HG03135 (cell line): ENCODE data around the gene KIF5C.
"Not testable (repeated sequence)": the region's sequence is repeated elsewhere in the genome, so short reads cannot be mapped to it uniquely, and the experiment has no call there.

Experiments
- ATAC-seq: cut with Tn5 transposase; IDR thresholded peaks from one replicate; pipeline ENCODE4 v1.9.1; 2021; ENCODE audit warnings: mild to moderate bottlenecking, moderate library complexity; ENCODE audit not compliant: unreplicated experiment

KIF5C gene

GRCh38 chr2:148959745-148960144 lies 84.7 kb downstream of the KIF5C start:
- ATAC-seq = no peak

DNA sequence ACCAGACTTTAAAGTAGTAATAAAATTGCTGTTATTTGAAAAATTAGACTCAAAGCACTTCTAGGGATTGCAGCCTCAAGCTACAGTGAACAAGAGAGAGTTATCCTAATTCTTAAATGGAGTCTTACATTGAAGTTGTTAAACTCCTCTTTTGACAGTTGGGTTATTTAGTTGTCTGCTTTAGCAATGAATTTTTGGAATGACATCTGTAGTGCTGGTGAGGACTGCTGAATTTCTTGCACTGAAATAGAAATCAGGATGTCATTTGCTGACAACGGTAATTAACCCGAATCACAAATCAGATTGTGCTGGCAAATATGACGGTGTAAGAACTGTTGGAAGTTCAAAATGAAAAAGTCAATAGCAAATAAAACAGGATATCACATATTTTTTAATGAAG lies 85.5 kb downstream of the KIF5C start:
- no peak for ATAC-seq

- no peak for ATAC-seq
These were observed 88.4 kb downstream of the KIF5C start for GRCh38 chr2:148963461-148963860.

DNA sequence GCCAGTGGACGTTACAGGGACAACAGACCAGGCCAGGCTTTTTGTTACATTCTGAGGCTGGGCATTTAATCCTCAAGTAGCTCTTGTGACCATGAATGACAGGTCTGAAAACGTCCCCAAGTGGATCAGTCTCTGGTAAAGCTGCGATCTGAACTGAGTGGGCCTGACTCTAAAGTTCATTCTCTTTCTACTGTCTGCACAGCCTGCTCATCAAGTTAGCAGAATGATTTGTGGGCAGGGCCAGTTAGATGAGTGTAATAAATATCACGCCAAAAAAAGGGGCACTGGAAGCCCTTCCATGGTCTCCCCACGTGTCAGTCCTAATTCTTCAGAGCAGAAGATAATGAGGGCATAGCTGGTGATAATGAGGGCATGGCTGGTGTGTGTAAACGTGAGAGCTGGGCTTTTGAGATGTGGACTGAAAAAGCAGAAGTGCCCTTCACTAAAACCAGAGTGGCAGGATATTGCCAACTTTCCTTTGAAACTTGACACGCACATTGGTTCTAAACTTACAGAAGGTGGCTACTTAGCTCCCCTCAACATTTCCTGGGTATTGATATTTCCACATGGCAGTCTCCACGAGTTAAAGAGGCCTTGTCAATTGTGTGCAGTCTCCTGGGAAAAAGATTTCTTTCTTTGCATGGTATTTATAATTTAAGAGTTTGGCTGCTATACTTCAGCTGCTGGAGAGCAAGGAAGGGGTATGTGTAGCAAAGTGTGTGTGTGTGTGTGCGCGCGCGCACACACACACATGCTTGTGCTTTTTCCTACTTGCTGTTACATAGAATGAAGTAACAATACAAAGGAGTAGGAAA lies 90.8 kb downstream of the KIF5C start:
- no peak for ATAC-seq

GRCh38 chr2:148966438-148966758 lies 91.4 kb downstream of the KIF5C start:
- no peak for ATAC-seq

- no peak for ATAC-seq
These were observed 92.0 kb downstream of the KIF5C start for GRCh38 chr2:148967056-148967455.

GRCh38 chr2:148967578-148967977 lies 92.6 kb downstream of the KIF5C start:
- no peak for ATAC-seq

DNA sequence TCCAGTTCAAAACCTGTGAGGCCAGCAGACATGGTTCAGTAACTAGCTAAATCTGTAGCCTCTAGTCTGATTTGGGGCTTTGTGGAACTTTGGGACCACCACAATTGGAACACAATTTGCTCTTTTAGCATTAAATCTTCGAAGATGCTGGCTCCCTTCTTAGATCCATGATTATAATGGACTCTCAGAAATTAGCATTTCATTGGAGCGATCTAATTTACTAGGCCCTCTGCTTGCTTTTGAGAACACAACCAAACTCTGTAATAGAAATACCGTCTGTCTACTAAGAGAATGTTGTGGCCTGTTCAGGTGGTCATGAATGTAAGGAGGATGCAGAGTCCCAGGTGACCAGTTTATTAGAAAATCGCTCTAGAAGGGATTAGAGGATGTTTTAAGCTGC lies 93.3 kb downstream of the KIF5C start:
- no peak for ATAC-seq

- ATAC-seq = no peak
These were observed 93.8 kb downstream of the KIF5C start for GRCh38 chr2:148968776-148969319.

DNA sequence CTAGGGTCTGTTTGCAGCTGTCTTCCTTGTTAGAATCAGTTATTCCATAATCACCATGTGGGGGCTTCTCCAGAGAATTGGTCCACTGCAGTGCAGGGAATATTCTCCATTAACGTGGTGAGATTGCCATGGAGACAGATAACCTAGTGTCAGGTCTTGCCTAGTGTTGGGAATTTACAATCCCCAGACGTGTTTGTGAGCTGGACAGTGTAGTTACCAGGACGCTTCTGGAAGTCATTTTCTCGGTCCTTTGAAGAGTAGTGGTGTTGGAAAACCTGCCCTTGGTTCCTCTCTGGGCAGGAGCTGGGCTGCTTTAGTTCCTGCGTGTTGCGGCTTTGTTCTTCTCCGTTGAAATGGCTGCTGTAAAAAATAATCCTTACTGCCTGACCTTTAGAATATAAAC lies 94.6 kb downstream of the KIF5C start:
- ATAC-seq = no peak

DNA sequence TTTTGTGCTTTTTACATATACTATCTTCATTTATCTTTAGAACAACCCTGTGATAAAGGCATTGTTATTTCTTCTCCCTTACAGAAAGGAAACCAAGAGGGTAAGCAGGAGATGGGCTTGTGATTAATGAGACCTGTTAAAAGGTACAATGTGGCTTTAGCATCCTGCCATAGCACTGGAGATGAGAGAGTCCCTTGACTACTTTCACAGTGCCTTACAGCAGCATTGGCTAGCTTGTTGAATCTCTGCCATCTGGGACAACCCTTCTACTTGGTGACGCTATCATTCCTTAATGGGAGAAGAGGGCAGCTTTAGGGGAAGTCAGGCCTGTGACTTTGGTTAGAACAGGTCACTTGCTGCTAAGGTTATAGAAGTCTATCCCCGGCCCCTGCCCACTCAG lies 95.4 kb downstream of the KIF5C start:
- no peak for ATAC-seq

DNA sequence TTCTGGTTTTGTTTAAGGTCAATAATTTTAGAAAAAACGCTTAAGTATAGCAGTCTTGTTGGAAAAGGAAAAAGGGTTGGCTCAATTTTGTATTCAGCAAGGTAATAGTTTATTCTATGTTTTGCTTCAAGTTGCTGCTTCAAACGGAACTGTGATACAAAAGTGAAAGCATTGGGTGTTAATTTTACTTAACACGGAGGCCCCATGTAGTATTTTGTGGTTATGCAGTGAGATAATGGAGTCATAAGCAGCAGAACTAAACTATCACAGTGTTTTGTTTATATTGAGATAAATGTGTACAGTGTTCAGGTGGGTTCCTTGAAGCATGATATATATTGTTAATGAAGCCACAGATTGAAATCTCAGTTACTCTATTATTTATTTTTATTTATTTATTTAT lies 96.5 kb downstream of the KIF5C start:
- peak; percentile 89 for ATAC-seq

GRCh38 chr2:148974095-148974494 lies 99.1 kb downstream of the KIF5C start:
- no peak for ATAC-seq

GRCh38 chr2:148978026-148978685 lies 103.1 kb downstream of the KIF5C start:
- no peak for ATAC-seq

DNA sequence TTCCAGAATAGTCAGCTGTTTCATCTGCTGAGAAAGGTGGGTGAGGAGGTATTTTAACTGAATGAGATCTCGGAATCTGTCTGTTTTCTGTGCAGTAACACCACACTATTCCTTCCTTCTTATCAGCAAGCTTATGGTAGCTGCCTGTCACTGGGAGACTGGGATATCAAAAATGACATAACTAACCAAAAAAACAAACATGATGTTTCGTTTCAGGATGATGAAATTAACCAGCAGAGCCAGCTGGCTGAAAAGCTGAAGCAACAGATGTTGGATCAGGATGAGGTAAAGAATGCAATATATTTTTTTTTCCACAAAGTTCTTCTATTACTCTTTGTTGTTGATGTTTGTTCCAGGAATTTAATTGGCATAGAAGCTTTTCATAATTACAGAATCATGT lies 103.7 kb downstream of the KIF5C start:
- ATAC-seq = no peak

DNA sequence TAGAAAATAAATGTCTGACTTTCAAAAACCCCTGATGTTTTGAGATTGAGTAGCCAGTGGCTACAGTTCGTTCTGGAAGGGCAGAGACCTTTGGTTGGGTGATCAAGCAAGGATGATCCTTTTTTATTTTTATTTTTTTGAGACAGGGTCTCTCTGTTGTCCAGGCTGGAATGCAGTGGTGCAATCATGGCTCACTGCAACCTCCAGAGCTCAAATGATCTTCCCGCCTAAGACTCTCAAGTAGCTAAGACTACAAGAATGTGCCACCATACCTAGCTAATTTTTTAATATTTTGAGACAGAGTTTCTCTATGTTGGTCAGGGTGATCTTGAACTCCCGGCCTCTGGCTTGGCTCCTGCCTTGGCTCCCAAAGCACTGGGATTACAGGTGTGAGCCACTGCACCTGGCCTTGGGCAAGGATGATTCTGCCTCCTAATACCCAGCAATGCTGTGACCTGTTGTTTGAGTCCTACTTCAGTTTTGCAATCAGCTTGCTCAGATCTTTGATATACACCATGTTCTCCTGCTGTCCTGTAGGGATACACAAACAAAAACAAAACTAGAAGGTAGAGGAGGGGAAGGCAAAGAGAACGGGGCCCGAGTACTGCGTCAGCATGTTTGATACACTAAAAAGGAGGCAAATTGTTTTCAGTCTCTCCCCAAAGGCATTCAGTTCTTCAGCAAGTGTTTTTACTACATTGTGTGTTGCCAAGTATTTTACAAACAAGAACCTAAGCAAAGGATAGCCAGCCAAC lies 104.3 kb downstream of the KIF5C start:
- no peak for ATAC-seq

GRCh38 chr2:148979919-148980277 lies 104.9 kb downstream of the KIF5C start:
- no peak for ATAC-seq

DNA sequence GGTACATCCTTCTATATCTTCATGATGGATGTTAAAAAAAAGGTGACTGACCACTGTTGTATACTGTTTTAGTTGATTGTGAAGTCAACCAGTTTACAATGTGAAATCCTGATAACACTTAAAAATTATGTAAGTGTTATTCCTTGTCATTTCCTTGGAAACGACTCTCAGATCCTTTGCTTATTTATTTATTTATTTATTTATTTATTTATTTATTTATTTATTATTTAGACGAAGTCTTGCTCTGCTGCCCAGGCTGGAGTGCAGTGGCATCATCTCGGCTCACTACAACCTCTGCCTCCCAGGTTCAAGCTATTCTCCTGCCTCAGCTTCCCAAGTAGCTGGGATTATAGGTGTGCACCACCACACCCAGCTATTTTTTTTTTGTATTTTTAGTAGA lies 105.5 kb downstream of the KIF5C start:
- not testable (repeated sequence) for ATAC-seq

- ATAC-seq = no peak
These were observed 106.3 kb downstream of the KIF5C start for GRCh38 chr2:148981324-148981723.

- ATAC-seq = no peak
These were observed 106.8 kb downstream of the KIF5C start for GRCh38 chr2:148981781-148982180.

GRCh38 chr2:148982282-148982681 lies 107.3 kb downstream of the KIF5C start:
- no peak for ATAC-seq

DNA sequence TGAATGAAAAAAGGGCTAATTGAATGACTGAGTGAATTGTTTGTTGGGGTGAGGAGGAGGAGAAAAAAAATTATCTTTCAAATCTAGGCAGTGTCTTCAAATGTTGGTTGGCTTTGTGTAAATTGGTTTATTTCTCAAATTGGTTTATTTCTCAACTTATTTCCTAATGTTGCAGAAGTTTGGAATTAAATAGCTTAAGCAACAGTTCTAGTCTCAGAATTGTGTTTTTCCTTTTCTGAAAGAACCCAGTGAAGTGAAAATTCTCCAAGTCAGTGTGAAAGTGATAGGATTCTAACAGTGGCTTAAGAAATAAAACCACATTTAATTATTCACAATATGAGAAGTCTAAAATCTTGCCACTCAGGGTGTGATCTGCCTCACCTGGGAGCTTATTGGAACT lies 108.9 kb downstream of the KIF5C start:
- ATAC-seq = no peak
